Uterus (tissue), 2 donors: ENCODE measurements around the gene GRIN2A.

Source experiments
- CTCF ChIP-seq, 4 experiments: fragments of 200-600 bp in 2 of 4; fragments of 450-650 bp in 2 of 4; sonication (generic) in 2 of 4; IDR thresholded peaks; one replicate each; pipeline ENCODE4 v1.5.1; 2016 to 2019; ENCODE audit warnings: antibody characterized with exemption in 4 of 4, mild to moderate bottlenecking in 2 of 4, moderate library complexity in 1 of 4
- POLR2A ChIP-seq, 2 donors: fragments of 450-650 bp; IDR thresholded peaks; one replicate each; pipeline ENCODE4 v1.6.1; 2016; ENCODE audit warnings: antibody characterized with exemption in 2 of 2, mild to moderate bottlenecking in 1 of 2, moderate library complexity in 1 of 2

GRCh38 chr16:9911231-9911630 lies 271.0 kb downstream of the GRIN2A start:
- TF ChIP-seq CTCF (IDR thresholded peaks at IDR 0.05) (no peak), POLR2A (IDR thresholded peaks at IDR 0.05) (no peak)
